ENCODE results near the gene WNT1. TPM values are rescaled to one million over a fixed set of nuclear protein-coding genes. Genes with fewer than 3 reads are reported as not detected.

The WNT1 gene
- total and polyA plus RNA-seq, 11 donors, result 0.29 TPM; not detected in 10

- 83 to 93% (median 86%) methylated on average over 6 of the region's 6 CpGs for WGBS, 4 donors
- H3K4me3 ChIP-seq, result no peak overlapping the region
- intact Hi-C loops (cut with DNase I), result loop anchor here in 9 of 10 donors (2.0 to 10.0 kb wide), 3 partner anchors 82 to 85 kb away; partner anchors contain the start of gene DDX23 (in 9 of the 9)
- H3K9me3 ChIP-seq, result no peaks in the 10 kb centered on the region
- H3K27ac ChIP-seq, result no peak overlapping the region
- ATAC-seq (peak in 1 of 4 donors; percentile 19), DNase-seq (no peak)
- no peak for TF ChIP-seq POLR2A (IDR thresholded peaks at IDR 0.05)
- no peak for TF ChIP-seq CTCF (IDR thresholded peaks at IDR 0.05)
- H3K36me3 ChIP-seq, result peaks cover 0 to 93% (median 75%) of the 10 kb centered on the region in 9 donors
- H3K4me1 ChIP-seq, result peaks cover 0 to 14% (median 2%) of the 10 kb centered on the region in 12 donors
- H3K27me3 ChIP-seq, result no peaks in the 10 kb centered on the region
Observed at GRCh38 chr12:48937170-48937569, 41.0 kb upstream of the WNT1 start.

- intact Hi-C loops (cut with DNase I), result loop anchor here in 4 of 10 donors (5.0 to 10.0 kb wide), 2 partner anchors 84 to 87 kb away; partner anchors contain the start of gene DDX23 (in 4 of the 4)
- DNase-seq (no peak), ATAC-seq (no peak)
- H3K9me3 ChIP-seq, result no peaks in the 10 kb centered on the region
- no peak overlapping the region for H3K27ac ChIP-seq
- H3K36me3 ChIP-seq, result peaks cover 0 to 86% (median 60%) of the 10 kb centered on the region in 9 donors
- peaks cover 0 to 15% (median 2%) of the 10 kb centered on the region in 12 donors for H3K4me1 ChIP-seq
- no peak overlapping the region for H3K4me3 ChIP-seq
- no peaks in the 10 kb centered on the region for H3K27me3 ChIP-seq
- no peak for TF ChIP-seq POLR2A (IDR thresholded peaks at IDR 0.05)
- no peak for TF ChIP-seq CTCF (IDR thresholded peaks at IDR 0.05)
- WGBS, 4 donors, result 77 to 89% (median 87%) methylated on average over 7 of the region's 7 CpGs
Observed at GRCh38 chr12:48938805-48939204, 39.3 kb upstream of the WNT1 start.

GRCh38 chr12:48940181-48940580 lies 37.9 kb upstream of the WNT1 start:
- no peaks in the 10 kb centered on the region for H3K27me3 ChIP-seq
- peaks cover 0 to 74% (median 53%) of the 10 kb centered on the region in 9 donors for H3K36me3 ChIP-seq
- H3K9me3 ChIP-seq, result no peaks in the 10 kb centered on the region
- H3K4me3 ChIP-seq, result no peak overlapping the region
- TF ChIP-seq CTCF (IDR thresholded peaks at IDR 0.05) (no peak), POLR2A (IDR thresholded peaks at IDR 0.05) (no peak)
- ATAC-seq, result peak in 1 of 4 donors; percentile 19
- no peak overlapping the region for H3K27ac ChIP-seq
- intact Hi-C loops (cut with DNase I), result loop anchor here in 1 of 10 donors (5.0 kb wide), 1 partner anchor 57 kb away; the partner anchor contains the start of gene DDN
- DNase-seq, result no peak
- peaks cover 0 to 17% (median 4%) of the 10 kb centered on the region in 12 donors for H3K4me1 ChIP-seq
- WGBS, 4 donors, result 80 to 85% (median 85%) methylated on average over 3 of the region's 3 CpGs

- H3K36me3 ChIP-seq, result peaks cover 0 to 57% (median 29%) of the 10 kb centered on the region in 9 donors
- DNase-seq (no peak), ATAC-seq (no peak)
- H3K4me3 ChIP-seq, result no peak overlapping the region
- H3K9me3 ChIP-seq, result no peaks in the 10 kb centered on the region
- intact Hi-C loops (cut with DNase I), result loop anchor here in 1 of 10 donors (5.0 kb wide), 1 partner anchor 54 kb away; the partner anchor contains the start of gene DDN
- H3K27ac ChIP-seq, result no peak overlapping the region
- 84 to 94% (median 94%) methylated on average over 4 of the region's 4 CpGs for WGBS, 4 donors
- TF ChIP-seq CTCF (IDR thresholded peaks at IDR 0.05) (no peak), POLR2A (IDR thresholded peaks at IDR 0.05) (no peak)
- peaks cover 0 to 36% (median 10%) of the 10 kb centered on the region in 12 donors for H3K4me1 ChIP-seq
- H3K27me3 ChIP-seq, result no peaks in the 10 kb centered on the region
Observed at GRCh38 chr12:48943221-48943620, 34.9 kb upstream of the WNT1 start.
